ENCODE data around the gene NSG1.

The NSG1 gene

DNA sequence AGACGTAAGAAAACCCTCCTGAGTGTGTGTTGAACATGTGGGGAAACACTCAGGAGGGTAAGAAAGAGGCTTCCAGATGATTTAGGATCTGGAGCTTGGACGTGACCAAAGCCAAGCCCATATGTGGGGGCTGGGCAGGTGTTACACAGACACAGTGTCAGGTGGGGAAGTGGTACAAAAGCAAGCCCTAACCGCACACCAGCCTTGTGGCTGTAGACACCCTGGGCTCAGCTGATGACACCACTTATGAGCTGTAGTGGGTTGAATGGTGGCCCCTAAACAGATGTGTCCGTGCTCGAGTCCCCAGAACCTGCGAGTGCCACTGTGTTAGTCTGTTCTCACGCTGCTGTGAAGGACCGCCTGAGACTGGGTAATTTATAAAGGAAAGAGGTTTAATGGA, 25.0 kb upstream of the NSG1 start:
- no peak for TF ChIP-seq CTCF (IDR thresholded peaks at IDR 0.05; ENCODE audit: low read depth, low read length)

GRCh38 chr4:4362991-4363697, 23.8 kb upstream of the NSG1 start:
- TF ChIP-seq CTCF (IDR thresholded peaks at IDR 0.05; ENCODE audit: low read depth, low read length), result no peak
- no peak overlapping the region for H3K4me3 ChIP-seq (ENCODE audit: low read depth, low read length)

More for the DNA sequence above, 25.0 kb upstream of the NSG1 start:
- no peak overlapping the region for H3K4me3 ChIP-seq (ENCODE audit: low read depth, low read length)

- TF ChIP-seq CTCF (IDR thresholded peaks at IDR 0.05; ENCODE audit: low read depth, low read length), result no peak
- no peak overlapping the region for H3K4me3 ChIP-seq (ENCODE audit: low read depth, low read length)
Measured at GRCh38 chr4:4364061-4364460, 22.8 kb upstream of the NSG1 start.

- no peak for TF ChIP-seq CTCF (IDR thresholded peaks at IDR 0.05; ENCODE audit: low read depth, low read length)
- H3K4me3 ChIP-seq (ENCODE audit: low read depth, low read length), result no peak overlapping the region
Measured at GRCh38 chr4:4364486-4365208, 22.3 kb upstream of the NSG1 start.

- H3K4me3 ChIP-seq (ENCODE audit: low read depth, low read length), result no peak overlapping the region
- TF ChIP-seq CTCF (IDR thresholded peaks at IDR 0.05; ENCODE audit: low read depth, low read length), result no peak
Measured at GRCh38 chr4:4368809-4369580, 17.9 kb upstream of the NSG1 start.

GRCh38 chr4:4374388-4375098, 12.4 kb upstream of the NSG1 start:
- no peak for TF ChIP-seq CTCF (IDR thresholded peaks at IDR 0.05; ENCODE audit: low read depth, low read length)

More at GRCh38 chr4:4374388-4375098, 12.4 kb upstream of the NSG1 start:
- H3K4me3 ChIP-seq (ENCODE audit: low read depth, low read length), result no peak overlapping the region

All from WI38 (cell line).